Neural progenitor cell (in vitro differentiated cells): ENCODE data around the gene BTBD9. TPM values are rescaled to one million over a fixed set of nuclear protein-coding genes. Genes with fewer than 3 reads are reported as not detected.

Experiments
- DNase-seq: peaks from one replicate; pipeline ENCODE4 v3.0.0-alpha.2; 2016; ENCODE audit warnings: low spot score
- H2AFZ ChIP-seq: fragments of 200-600 bp; sonication (generic); replicated peaks from 2 replicates; pipeline ENCODE4 v1.6.1; 2016; ENCODE audit warnings: antibody characterized with exemption
- H3F3A ChIP-seq: fragments of 200-600 bp; sonication (generic); 2 replicates; pipeline ENCODE4 v1.6.1; 2016; ENCODE audit warnings: antibody characterized with exemption, low read depth
- H3K27ac ChIP-seq: fragments of 200-600 bp; sonication (generic); 2 replicates; pipeline ENCODE4 v1.5.1; 2016; ENCODE audit warnings: mild to moderate bottlenecking
- H3K27me3 ChIP-seq: fragments of 200-600 bp; sonication (generic); 2 replicates; pipeline ENCODE4 v1.6.1; 2016; ENCODE audit warnings: mild to moderate bottlenecking, moderate library complexity
- H3K36me3 ChIP-seq: fragments of 200-600 bp; sonication (generic); 2 replicates; pipeline ENCODE4 v1.5.1; 2016
- H3K4me1 ChIP-seq: fragments of 200-600 bp; sonication (generic); 2 replicates; pipeline ENCODE4 v1.6.1; 2016; ENCODE audit warnings: mixed run types
- H3K4me2 ChIP-seq: fragments of 200-600 bp; sonication (generic); 2 replicates; pipeline ENCODE4 v1.6.1; 2016
- H3K4me3 ChIP-seq: fragments of 200-600 bp; sonication (generic); 2 replicates; pipeline ENCODE4 v1.5.1; 2016
- H3K79me2 ChIP-seq: fragments of 200-600 bp; sonication (generic); 2 replicates; pipeline ENCODE4 v1.6.1; 2016; ENCODE audit warnings: low read depth
- H3K9ac ChIP-seq: fragments of 200-600 bp; sonication (generic); 2 replicates; pipeline ENCODE4 v1.6.1; 2016
- H3K9me3 ChIP-seq: fragments of 200-600 bp; sonication (generic); 2 replicates; pipeline ENCODE4 v1.5.1; 2016; ENCODE audit warnings: low read depth
- H4K20me1 ChIP-seq: fragments of 200-600 bp; sonication (generic); 2 replicates; pipeline ENCODE4 v1.6.1; 2016; ENCODE audit warnings: low read depth
- H3K27ac Mint-ChIP-seq: 3 replicates; pipeline ENCODE4 v1.8.0; 2021; ENCODE audit warnings: mixed read lengths
- H3K27me3 Mint-ChIP-seq: 2 replicates; pipeline ENCODE4 v1.8.0; 2022; ENCODE audit warnings: low read depth, mild to moderate bottlenecking, inconsistent platforms, moderate library complexity, mixed read lengths; ENCODE audit not compliant: insufficient read depth
- H3K36me3 Mint-ChIP-seq: 3 replicates; pipeline ENCODE4 v1.8.0; 2021; ENCODE audit warnings: mixed read lengths
- H3K4me1 Mint-ChIP-seq: 3 replicates; pipeline ENCODE4 v1.8.0; 2021; ENCODE audit warnings: mixed read lengths
- H3K4me3 Mint-ChIP-seq: 3 replicates; pipeline ENCODE4 v1.8.0; 2021; ENCODE audit warnings: mild to moderate bottlenecking, moderate library complexity, mixed read lengths
- H3K9me3 Mint-ChIP-seq: 3 replicates; pipeline ENCODE4 v1.8.0; 2020; ENCODE audit warnings: mixed read lengths
- EZH2 ChIP-seq: fragments of 200-600 bp; sonication (generic); IDR thresholded peaks from 2 replicates; pipeline ENCODE4 v1.6.1; 2017; ENCODE audit warnings: antibody characterized with exemption, mild to moderate bottlenecking, moderate library complexity
- EZH2phosphoT487 ChIP-seq: fragments of 200-600 bp; sonication (generic); IDR thresholded peaks from 2 replicates; pipeline ENCODE4 v1.6.1; 2017; ENCODE audit warnings: antibody characterized with exemption
- total RNA-seq: library from RNA; depleted of rRNA; stranded (reverse); fragments of >200 nt; gene quantifications from 2 replicates; pipeline ENCODE4 v1.2.3, GENCODE V29; 2015; ENCODE audit warnings: low replicate concordance
- TF ChIP-seq, protein P1 (sequence below): fragments of 200-600 bp; sonication (generic); IDR thresholded peaks from 2 replicates; pipeline ENCODE4 v1.5.1; 2017; ENCODE audit warnings: antibody characterized with exemption, mild to moderate bottlenecking

BTBD9 gene
- total RNA-seq, 1 donor from 2014 or later = 16.9 TPM

DNA sequence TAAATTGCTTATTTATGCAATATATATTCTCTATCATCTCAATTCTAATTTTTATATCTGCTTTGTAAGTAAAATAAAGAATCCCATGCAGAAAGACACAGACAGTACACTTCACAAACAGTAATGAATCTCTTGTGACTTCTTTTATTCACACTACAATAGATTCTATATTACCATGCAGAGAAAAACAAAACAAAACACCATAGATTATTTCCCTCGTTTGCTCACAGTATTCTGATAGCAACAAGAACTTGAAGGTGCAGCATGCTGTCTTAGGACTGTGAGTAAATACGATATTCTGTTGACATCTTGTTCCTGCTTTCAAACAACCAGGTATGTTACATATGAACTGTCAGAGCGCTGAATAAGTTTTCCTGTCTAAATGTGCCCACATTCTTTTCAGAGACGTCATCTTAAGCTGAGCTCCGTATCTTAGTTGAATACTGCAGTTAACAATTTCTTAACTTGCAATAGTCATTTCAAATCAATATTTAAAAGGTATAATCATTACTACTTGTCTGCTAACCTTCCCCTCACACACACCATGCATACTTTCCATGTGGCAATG is 140.1 kb downstream of the BTBD9 start:
- Histone ChIP-seq H3K4me1 (peaks cover 25% of the 10 kb centered on the region), H3K27ac (no peak overlapping the region), H3K27me3 (no peaks in the 10 kb centered on the region), H3K36me3 (no peaks in the 10 kb centered on the region), H3K9me3 (no peaks in the 10 kb centered on the region), H4K20me1 (peaks cover 8% of the 10 kb centered on the region), H3F3A (no peaks in the 10 kb centered on the region), H2AFZ (no peak overlapping the region), H3K9ac (no peak overlapping the region), H3K4me3 (no peak overlapping the region), H3K4me2 (no peak overlapping the region), H3K79me2 (no peaks in the 10 kb centered on the region)
- no peak for DNase-seq
- no peak overlapping the region for H3K4me3 Mint-ChIP-seq
- H3K4me1 Mint-ChIP-seq = peaks cover 11% of the 10 kb centered on the region
- no peak overlapping the region for H3K27ac Mint-ChIP-seq
- no peaks in the 10 kb centered on the region for H3K36me3 Mint-ChIP-seq
- H3K9me3 Mint-ChIP-seq = no peaks in the 10 kb centered on the region
- TF ChIP-seq, protein P1, sequence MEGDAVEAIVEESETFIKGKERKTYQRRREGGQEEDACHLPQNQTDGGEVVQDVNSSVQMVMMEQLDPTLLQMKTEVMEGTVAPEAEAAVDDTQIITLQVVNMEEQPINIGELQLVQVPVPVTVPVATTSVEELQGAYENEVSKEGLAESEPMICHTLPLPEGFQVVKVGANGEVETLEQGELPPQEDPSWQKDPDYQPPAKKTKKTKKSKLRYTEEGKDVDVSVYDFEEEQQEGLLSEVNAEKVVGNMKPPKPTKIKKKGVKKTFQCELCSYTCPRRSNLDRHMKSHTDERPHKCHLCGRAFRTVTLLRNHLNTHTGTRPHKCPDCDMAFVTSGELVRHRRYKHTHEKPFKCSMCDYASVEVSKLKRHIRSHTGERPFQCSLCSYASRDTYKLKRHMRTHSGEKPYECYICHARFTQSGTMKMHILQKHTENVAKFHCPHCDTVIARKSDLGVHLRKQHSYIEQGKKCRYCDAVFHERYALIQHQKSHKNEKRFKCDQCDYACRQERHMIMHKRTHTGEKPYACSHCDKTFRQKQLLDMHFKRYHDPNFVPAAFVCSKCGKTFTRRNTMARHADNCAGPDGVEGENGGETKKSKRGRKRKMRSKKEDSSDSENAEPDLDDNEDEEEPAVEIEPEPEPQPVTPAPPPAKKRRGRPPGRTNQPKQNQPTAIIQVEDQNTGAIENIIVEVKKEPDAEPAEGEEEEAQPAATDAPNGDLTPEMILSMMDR = no peak
- TF ChIP-seq EZH2 (no peak), EZH2phosphoT487 (no peak)
- H3K27me3 Mint-ChIP-seq = no peaks in the 10 kb centered on the region

DNA sequence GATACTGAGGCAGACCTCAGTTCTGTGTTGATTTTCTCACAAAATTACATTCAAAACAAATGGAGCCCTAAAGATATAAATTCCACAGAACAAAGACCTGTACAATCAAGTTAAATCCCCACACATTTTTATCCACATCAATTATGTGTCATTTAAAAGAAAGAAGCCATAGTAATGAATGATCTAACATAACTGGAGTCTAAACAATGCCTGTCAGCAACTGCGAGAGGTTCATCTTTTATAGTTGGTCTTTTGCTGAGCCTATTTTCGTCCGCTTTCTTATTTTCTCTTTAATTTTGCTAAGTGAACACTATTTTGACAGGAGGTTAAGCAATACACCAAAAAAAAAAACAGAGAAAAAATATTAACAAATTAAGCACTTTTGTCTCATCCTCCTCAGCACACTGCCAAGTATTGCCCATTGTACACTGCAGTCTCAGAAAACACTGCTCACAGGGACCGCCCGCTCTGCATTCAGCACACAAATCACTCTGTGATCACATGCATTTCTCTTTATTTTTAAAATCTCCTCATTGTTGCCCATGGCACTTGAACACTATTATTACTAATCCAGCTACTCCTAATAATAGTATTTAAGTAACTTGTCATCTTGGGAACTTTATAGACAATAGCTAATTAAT is 140.8 kb downstream of the BTBD9 start:
- Histone ChIP-seq H3F3A (no peaks in the 10 kb centered on the region), H3K4me2 (no peak overlapping the region), H3K27ac (no peak overlapping the region), H3K9me3 (no peaks in the 10 kb centered on the region), H3K79me2 (no peaks in the 10 kb centered on the region), H4K20me1 (peaks cover 8% of the 10 kb centered on the region), H3K9ac (no peak overlapping the region), H3K4me1 (peaks cover 21% of the 10 kb centered on the region), H3K36me3 (no peaks in the 10 kb centered on the region), H2AFZ (no peak overlapping the region), H3K4me3 (no peak overlapping the region), H3K27me3 (no peaks in the 10 kb centered on the region)
- TF ChIP-seq EZH2 = no peak
- TF ChIP-seq, protein P1 = no peak
- no peak for TF ChIP-seq EZH2phosphoT487
- H3K9me3 Mint-ChIP-seq = no peaks in the 10 kb centered on the region
- no peaks in the 10 kb centered on the region for H3K27me3 Mint-ChIP-seq
- H3K4me1 Mint-ChIP-seq = peaks cover 15% of the 10 kb centered on the region
- no peak for DNase-seq
- H3K27ac Mint-ChIP-seq = no peak overlapping the region
- no peaks in the 10 kb centered on the region for H3K36me3 Mint-ChIP-seq
- no peak overlapping the region for H3K4me3 Mint-ChIP-seq

DNA sequence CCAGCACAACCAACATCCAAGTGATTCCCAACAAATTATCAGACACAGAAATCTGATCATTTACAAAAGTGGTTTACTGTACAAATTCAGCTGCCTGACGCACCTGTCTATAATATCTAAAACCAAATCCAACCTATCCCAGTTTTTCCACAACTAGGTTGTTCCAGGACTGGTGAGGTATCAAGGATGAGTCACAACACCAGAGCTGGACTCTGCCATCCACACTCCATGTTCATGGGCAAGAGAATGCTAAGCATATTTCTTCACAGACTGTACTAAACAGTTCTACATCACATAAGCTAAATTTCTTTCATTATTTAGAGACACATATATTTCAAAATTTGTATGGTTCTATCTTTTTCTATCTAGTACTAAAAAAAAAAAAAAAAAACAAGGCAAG is 141.6 kb downstream of the BTBD9 start:
- H4K20me1 ChIP-seq = peaks cover 8% of the 10 kb centered on the region
- TF ChIP-seq EZH2phosphoT487 (no peak), EZH2 (no peak)
- TF ChIP-seq, protein P1 = no peak
- H2AFZ ChIP-seq = no peak overlapping the region
- DNase-seq = no peak
- Mint-ChIP-seq H3K4me3 (no peak overlapping the region), H3K27ac (no peak overlapping the region), H3K27me3 (no peaks in the 10 kb centered on the region), H3K9me3 (no peaks in the 10 kb centered on the region), H3K4me1 (peaks cover 21% of the 10 kb centered on the region), H3K36me3 (no peaks in the 10 kb centered on the region)
- H3K4me3 ChIP-seq = no peak overlapping the region
- H3K27me3 ChIP-seq = no peaks in the 10 kb centered on the region
- H3K79me2 ChIP-seq = no peaks in the 10 kb centered on the region
- H3K4me2 ChIP-seq = no peak overlapping the region
- H3K4me1 ChIP-seq = peaks cover 20% of the 10 kb centered on the region
- H3K9ac ChIP-seq = no peak overlapping the region
- H3K9me3 ChIP-seq = no peaks in the 10 kb centered on the region
- no peak overlapping the region for H3K27ac ChIP-seq
- H3F3A ChIP-seq = no peaks in the 10 kb centered on the region
- no peaks in the 10 kb centered on the region for H3K36me3 ChIP-seq
